NCI-H1105 (cell line): ENCODE results near the gene SLC7A7.
"Not testable (repeated sequence)": the region's sequence is repeated elsewhere in the genome, so short reads cannot be mapped to it uniquely, and the experiment has no call there.

Experiments
- DNase-seq: peaks from one replicate; lab custom pipeline; 2025; lab: John Stamatoyannopoulos, UW

Gene SLC7A7

DNA sequence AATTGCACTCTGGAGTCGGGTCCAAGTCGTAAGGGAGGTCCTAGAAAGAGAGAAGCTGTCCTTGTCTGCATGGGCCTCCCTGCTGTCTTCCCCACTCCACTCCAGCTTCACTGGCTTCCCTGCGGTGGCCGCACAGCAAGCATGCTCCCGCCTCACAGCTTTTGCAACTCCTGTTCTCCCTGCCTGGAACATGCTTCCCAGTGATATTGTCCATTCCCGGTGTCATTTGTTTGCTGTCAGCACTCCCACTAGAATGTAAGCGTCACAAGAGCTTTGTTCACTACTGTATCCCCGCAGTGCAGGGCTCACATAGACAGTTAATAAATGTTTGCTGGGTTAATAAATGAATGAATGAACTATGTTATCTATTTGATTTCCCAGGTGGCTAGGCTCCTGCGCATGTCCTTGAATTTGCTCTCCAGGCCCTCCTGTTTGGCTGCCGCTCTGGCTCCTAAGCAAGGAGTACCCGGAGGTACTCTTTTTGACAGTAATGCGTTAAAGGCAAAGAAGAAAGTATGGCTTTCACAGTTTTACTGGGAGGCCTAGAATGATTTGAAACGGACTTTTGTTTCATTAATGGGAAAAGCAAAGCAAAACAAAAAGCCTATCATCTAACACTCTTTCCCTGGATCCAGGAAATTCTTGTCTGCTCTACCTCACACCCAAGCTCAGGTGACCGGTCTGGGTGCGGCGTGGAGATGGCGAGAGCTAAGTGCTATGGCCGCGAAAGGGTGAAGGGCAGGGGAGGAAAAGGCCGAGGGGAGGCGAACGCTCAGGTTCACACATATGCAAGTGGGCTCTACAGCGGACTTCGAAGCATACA lies 6.2 kb upstream of the SLC7A7 start:
- DNase-seq: no peak

DNA sequence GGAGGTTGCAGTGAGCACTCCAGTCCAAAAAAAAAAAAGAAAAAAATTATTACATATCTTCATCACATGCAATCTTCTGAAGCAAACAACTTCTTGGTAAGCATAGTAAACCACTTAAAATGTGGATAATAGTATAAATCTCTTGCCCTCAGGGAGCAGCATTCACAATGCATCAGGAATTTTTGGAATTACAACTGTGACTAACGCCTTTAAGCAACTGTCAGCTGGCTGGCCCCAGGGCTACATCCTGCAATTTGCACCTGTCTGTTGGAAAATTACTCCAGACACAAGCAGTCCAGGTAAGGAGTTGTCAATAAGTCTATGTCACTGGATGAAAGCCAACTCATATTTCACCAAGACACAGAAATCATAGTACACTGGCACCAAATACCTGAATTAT lies 5.5 kb upstream of the SLC7A7 start:
- DNase-seq: no peak

DNA sequence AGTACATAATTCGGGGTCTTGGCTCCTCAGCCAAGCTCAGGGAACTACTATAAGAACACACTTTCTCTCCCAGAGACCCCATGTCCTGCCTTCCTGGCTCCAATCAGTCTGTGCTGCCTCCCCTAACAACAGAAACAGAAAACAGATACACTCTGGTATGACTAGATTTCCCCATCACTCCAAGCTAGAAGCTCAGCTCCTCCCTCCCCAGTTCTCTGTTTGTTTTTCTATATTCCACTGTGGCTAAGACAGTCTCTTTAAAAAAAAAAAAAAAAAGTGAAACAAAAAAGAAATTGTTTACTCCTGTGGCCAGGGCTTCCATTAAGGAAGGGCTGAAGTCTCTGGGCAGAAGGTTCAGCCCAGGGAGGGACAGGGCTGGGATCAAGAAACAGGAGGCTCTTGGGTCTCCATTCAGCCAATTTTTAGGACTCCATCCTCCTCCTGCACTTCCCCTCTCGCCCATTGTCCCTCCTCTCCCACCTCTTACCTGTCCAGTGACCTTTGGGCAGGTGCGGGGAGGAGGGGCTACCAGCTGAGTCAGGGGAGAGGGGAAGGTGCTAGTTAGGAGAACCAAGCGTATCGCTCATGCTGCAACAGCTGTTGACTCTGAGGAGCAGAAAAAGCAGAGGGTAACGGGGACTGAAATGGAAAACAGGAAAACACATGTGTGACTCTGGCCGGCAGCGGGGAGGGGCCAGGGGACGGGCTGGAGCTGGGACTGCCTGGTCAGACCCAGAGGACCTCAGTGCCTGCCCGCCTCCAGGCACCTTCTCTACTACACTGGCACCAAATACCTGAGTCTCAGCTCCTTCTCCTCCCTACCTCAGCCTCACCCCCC lies 4.1 kb upstream of the SLC7A7 start:
- DNase-seq: no peak

DNA sequence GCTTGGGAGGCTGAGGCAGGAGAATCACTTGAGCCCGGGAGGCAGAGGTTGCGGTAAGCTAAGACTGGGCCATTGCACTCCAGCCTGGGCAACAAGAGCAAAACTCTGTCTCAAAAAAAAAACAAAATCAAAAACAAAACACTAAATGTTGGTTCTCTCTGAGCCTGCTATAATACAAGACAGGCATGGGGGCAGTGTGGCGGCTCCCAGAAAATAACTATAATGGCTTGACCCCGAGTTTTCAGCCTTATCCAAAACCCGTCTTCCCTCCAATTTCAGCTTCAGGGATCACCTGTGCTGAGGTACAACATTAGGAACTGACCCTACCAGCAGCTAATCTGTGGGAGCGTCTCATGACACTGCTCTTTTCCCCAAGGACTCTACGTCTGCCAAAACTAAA lies 862 bp downstream of the SLC7A7 start:
- no peak for DNase-seq

DNA sequence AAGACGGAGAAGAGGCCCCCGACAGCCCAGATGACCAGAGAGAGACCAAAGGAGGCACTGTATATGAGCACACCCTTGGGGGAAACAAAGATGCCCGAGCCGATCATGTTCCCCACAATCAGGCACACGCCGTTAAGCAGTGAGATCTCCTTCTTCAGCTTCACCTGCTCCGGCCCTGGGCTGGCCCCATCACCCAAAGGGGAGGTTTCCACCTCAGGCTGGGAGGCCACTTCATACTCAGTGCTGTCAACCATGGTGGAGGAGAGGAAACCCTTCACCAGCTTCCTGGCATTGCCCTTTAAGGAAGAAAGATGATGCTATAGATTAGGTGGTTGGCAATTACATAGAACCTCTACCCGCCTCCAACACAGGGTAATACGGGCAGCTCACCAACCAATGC lies 2.1 kb downstream of the SLC7A7 start:
- no peak for DNase-seq

DNA sequence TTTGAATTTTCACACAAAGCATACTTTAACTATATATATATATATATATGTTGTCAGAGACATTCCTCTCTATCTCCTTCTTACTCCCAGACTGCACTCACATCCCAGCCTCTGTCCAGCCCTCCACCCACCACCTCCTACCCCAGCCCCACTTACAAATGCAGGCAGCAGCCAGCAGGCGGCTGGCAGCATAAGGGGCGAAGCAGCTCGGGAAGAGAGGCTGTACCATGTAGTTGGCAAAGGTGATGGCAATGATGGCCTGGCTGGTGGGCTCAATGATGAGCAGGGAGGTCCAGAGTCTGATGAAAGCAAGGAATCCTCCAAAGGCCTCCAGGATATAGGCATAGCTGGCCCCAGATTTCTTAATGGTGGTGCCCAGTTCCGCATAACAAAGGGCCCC lies 2.5 kb downstream of the SLC7A7 start:
- DNase-seq: no peak

DNA sequence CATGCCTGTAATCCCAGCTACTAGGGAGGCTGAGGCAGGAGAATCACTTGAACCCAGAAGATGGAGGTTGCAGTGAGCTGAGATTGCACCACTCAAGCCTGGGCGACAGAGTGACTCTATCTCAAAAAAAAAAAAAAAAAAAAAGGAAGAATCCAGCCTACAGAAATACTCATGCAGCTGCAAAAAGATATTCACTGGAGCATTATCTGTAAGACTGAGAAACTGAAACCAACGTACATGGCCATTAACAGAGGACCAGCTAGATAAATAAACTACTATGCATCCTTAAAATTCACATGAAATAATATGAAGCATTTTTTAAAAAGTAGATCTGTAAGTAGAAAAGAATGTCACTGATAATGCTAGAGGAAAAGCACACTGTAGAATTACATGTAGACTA lies 3.5 kb downstream of the SLC7A7 start:
- no peak for DNase-seq

DNA sequence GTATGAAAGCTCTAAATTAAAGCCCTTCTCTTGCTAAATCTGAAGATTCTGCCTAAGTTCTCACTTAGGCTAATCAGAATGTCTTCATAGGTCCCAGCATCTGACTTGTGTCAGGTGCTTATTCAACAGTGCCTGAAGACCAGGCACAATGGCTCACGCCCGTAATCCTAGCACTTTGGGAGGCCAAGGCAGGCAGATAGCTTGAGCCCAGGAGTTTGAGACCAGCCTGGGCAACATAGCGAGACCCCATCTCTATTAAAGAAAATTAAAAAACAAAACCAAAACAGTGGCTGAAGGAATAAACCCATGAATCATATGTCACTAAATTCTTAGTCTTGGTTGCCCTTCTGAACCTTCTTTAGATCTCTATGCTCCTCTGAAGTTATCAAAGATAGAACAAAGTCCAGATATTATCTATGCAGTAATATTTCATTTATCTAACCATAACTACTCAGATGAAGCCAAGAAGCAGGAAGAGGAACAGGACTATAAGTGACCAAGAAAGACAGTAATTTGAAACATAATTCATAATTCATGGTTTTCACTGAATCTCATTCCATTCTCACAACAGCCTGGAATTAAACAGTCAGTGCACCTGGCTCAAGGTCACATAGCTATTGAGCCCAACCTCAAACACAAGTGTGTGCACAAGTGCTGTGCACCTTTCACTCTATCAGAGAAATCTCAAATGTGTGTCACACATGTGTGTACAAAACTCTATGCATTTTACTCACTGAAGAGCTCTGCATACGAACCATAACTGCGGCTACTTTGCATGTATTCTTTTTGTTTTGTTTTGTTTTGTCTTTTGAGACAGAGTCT lies 6.6 kb downstream of the SLC7A7 start:
- DNase-seq: no peak

DNA sequence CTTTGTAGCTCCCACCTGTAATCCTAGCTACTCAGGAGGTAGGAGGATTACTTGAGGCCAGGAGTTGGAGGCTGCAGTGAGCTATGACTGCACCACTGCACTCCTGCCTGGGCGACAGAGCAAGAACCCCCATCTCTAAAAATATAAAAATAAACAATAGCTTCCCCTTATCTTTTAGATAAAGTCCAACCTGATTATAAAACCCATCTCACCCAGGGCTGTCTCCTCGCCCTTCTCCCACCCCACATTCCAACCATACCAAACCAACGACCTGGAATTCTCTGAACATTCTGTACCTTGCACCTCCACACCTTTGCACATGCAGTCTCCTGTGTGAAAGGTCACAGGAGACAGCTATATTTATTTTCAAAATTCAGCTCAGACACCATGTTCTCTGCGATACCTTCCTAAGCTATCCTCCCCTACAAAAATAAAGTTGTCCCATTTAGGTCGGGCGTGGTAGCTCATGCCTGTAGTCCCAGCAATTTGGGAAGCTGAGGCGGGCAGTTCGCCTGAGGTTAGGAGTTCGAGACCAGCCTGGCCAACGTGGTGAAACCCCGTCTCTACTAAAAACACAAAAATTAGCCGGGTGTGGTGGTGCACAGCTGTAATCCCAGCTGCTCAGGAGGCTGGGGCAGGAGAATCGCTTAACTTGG lies 7.7 kb downstream of the SLC7A7 start:
- no peak for DNase-seq

DNA sequence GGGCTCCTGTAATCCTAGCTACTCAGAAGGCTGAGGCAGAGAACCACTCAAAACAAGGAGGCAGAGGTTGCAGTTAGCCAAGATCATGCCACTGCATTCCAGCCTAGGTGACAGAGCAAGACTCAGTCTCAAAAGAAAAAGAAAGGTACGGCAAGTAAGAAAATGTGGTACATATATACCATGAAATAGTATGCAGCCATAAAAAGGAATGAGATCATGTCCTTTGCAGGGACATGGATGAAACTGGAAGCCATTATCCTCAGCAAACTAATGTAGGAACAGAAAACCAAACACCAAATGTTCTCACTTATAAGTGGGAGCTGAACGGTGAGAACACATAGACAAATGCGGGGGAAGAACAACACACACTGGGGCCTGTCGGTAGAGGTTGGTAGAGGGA lies 10.0 kb downstream of the SLC7A7 start:
- DNase-seq: not testable (repeated sequence)

DNA sequence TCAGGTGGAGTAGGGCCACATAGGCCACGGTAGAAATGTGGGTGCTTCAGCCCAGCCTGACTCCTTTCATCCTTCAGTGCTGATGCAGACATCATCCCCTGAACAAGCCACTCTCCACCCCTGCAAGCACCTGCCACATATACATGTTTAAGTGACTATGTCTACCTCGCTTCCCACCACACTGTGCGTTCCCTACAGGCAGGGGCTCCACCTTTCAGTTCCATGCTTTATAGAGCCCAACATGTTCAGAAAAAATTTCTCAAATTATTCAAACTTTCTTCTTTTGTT lies 11.6 kb downstream of the SLC7A7 start:
- no peak for DNase-seq

DNA sequence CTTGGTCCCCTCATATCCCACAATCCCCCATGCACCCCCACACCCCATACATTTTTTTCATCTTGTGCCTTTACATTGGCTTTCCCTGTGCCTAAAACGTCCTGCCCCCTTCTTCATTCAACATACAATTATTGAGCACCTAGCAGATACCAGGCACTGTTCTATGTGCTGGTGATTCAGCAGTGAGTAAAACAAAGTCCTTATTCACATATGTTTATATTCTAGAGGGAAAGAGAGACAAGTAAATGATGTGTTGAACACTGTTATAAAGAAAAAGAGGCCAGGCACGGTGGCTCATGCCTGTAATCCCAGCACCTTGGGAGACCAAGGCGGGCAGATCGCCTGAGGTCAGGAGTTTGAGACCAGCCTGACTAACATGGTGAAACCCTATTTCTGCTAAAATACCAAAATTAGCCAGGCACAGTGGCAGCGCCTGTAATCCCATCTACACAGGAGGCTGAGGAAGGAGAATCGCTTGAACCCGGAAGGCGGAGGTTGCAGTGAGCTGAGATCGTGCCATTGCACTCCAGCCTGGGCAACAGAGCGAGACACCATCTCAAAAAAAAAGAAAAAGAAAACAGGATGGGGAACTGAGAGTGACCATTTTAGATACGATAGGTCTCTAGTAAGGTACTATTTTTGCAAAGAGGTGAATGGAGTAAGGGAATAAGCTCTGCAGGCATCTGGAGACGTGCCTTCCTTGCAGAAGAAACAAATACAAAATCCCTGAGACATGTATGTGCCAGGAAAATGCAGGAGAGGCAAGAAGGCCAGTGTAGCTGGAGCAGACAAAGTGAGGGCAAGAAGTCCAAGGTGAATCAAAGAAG lies 12.2 kb downstream of the SLC7A7 start:
- no peak for DNase-seq

DNA sequence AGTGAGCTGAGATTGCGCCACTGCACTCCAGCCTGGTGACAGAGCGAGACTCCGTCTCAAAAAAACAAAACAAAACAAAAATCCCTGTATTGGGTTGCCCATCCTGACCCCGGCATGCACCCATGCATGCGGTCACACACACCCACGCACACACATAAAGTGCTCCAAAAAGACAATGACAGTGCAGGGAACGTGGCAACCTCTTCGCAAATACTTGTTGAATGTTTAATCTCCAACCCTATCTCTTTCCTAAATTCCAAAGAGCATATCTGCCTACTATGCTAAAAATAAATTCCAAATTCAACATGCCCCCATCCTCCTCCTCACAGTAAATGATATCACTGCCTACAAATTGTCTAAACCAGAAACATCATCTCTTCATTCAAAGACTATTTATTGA lies 13.5 kb downstream of the SLC7A7 start:
- no peak for DNase-seq

DNA sequence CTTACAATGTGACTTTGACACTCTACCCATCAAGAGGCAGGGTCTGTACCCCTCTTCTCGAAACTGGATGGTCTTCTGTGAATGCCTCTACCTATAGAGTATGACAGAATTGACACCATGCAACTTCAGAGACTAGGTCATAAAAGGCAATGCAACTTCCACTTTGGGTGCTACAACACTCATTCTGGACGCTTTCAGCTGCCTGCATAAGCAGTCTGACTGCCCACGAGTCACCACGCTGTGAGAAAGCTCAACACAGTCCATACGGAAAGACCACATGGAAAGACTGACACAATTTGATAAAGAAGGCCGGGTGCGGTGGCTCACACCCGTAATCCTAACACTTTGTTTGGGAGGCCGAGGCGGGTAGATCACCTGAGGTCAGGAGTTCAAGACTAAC lies 14.9 kb downstream of the SLC7A7 start:
- no peak for DNase-seq

DNA sequence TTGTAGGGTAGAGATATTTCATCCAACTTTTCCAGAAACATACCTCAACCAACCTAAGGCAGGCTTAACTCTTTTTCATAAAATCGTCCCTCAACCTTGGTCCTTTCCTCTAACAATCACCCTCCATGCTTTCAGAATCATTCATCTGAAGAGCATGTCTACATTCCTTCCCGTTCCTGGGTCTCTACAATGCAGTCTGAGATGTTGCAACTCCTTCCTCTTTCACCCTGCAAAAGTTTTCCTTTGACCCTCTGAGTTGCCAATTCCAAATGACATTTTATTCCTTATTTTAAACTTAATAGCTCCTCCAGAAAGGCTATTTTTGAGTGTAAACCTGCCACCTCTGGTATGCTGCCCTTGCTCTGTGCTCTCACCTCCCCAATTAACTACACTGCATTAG lies 16.7 kb downstream of the SLC7A7 start:
- DNase-seq: no peak

DNA sequence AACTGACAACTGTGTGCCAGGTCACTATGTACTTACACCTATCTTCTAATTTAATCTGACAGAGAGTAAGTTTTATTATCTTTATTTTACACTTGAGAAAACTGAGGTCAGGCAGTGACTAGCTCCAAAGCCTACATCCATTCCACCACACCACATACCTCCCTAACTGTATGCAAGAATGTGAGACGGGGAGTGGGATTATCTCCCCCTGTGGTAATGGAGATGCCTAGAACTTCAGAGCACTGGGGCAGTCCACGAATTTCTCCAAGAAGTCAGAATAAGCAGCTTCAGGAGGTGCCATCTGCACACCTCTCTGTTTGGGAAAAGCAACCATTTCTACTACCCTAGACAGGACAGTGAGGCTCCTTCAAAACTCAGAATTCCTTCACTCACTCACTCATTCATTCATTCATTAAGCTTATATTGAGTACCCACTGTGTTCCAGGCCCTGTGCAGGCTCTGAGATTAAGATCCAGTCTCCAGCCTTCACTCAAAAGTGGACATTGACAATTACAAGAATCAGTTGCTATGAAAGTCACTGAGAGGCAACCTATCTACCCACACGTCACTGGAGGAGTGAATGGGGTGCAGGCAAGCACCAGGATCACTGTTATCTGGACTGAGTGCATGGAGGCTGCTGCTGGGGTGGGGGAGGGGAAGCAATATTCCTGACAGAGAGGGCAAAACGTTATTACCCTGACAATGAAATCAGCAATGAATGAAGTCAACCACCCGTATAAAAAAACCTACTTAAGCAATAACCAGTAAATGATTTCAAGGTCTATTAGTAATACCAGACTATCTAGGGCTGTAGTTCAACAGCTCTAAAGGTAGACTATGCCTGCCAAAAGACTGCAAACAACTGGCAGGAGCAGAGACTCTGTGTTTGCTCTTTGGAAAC lies 18.0 kb downstream of the SLC7A7 start:
- no peak for DNase-seq

DNA sequence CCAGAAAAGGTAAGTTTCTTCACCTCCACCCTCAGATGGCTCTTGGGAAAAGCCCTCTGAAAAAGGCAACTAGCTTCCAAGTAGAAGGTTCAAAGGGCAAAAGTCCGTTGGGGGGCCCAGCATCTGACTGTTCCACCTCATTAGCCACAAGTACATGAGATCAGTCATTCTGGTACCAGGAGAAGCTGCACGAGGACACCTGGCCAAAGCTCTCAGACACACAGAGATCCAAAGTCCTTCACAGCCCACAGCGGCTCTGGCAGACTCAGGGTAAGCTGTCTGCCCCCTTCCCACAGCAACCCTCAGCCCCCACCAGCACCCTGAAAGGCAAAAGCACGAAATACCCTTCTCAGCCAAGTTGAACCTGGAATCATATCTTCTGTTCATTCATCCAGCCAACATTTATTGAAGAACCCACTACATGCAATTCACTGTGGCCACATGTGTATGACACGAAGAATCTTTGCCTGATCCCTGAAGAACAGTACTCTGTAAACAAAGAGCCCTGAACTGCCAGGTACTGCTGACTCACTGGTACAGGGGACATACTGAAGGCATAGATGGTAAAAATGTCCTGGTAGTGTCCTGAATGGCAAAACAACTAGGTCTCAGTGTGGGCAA lies 19.0 kb downstream of the SLC7A7 start:
- DNase-seq: no peak

DNA sequence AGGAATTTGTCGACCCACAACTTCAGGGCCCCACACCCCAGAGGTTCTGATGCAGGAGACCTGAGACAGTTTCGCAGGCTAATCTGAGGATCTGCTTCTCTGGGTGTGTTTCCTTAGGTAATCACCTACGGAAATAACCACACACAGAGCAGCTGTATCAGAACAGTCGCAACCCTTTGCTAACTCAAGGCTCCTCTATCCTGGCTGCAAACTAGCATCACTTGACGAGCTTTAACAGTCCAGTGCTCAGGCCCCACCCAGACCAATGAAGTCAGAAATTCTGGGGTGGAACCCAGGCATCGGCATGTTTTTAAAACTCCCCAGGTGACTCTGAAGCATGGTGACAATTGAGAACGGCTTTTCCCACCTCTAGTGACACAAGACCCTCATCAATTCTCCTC lies 20.7 kb downstream of the SLC7A7 start:
- DNase-seq: no peak

DNA sequence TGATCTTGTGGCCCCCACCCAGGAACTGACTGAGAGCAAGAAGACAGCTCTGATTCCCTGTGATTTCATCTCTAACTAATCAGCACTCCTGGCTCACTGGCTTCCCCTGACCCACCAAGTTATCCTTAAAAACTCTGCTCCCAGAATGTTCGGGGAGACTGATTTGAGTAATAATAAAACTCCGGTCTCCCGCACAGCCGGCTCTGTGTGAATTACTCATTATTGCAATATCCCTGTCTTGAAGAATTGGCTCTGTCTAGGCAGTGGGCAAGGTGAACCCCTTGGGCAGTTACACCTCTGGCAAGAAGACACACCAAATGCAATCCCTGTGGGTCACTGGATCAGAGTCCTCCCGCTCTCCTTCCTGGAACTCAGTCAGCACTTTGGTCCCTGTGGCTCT lies 21.3 kb downstream of the SLC7A7 start:
- DNase-seq: no peak

DNA sequence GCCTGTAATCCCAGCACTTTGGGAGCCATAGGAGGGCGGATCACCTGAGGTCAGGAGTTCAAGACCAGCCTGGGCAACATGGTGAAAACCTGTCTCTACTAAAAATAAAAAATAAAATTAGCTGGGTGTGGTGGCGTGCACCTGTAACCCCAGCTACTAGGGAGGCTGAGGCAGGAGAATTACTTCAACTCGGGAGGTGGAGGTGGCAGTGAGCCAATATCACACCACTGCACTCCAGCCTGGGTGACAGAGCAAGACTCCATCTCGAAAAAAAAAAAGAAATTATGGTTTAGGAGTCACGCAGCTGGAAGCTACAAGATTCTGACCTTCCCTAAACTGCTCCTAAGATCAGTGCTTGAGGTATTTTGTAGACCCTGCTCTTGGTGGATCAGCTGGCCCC lies 21.7 kb downstream of the SLC7A7 start:
- DNase-seq: not testable (repeated sequence)
